ENCODE data around the gene ARTN.
A peak's percentile ranks its signal among the peaks of the same experiment; 100 is the strongest.

DNA sequence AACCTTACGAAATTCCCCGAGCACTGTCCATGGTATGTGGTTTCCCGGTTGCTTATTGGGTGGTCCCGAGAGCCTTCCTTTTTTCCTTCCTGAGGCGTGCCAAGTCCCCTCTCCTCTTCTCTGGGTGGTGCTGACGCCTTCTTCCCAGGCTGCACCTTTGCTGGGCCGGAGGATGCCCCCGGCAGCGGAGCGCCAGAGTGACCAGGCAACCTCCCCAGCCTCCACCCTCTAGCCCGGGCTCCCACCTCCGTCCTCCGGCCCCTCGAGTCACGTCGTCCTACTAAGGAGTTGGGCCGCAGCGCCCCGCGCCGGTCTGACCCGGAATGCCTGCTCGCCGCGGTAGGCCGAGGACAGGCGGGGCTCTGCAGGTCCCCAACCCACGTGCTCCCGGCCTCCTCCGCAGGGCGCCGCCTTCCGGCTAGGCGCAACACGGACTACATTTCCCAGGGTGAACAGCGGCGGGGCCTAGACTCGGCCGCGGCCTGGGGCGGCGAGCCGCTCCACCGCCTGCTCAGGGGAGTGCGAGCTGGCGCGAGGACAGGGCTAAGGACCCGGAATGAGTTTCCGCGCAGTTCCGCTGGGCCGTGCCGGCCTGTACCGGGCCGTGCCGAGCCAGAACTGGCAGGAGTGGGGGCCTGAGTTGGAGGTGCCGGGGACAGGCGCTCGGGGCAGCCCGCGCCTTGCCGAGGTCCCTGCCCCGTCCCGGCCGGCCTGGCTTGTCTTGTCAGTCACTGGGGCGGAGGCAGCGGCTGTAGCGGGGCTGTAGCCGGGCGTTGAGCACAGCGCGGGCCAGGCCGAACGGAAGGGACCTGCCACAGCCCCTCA, 12.8 kb downstream of the ARTN start, which contains the start of gene IPO13:
- TF ChIP-seq, protein P1, sequence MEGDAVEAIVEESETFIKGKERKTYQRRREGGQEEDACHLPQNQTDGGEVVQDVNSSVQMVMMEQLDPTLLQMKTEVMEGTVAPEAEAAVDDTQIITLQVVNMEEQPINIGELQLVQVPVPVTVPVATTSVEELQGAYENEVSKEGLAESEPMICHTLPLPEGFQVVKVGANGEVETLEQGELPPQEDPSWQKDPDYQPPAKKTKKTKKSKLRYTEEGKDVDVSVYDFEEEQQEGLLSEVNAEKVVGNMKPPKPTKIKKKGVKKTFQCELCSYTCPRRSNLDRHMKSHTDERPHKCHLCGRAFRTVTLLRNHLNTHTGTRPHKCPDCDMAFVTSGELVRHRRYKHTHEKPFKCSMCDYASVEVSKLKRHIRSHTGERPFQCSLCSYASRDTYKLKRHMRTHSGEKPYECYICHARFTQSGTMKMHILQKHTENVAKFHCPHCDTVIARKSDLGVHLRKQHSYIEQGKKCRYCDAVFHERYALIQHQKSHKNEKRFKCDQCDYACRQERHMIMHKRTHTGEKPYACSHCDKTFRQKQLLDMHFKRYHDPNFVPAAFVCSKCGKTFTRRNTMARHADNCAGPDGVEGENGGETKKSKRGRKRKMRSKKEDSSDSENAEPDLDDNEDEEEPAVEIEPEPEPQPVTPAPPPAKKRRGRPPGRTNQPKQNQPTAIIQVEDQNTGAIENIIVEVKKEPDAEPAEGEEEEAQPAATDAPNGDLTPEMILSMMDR (conservative IDR thresholded peaks at IDR 0.05), result peak; percentile 93
- peak; percentile 63 for TF ChIP-seq ZFX (IDR thresholded peaks at IDR 0.05)
